ENCODE measurements around the gene PROSER2.

GRCh38 chr10:11793762-11794479 is 29.2 kb upstream of the PROSER2 start:
- TF ChIP-seq, protein P1, sequence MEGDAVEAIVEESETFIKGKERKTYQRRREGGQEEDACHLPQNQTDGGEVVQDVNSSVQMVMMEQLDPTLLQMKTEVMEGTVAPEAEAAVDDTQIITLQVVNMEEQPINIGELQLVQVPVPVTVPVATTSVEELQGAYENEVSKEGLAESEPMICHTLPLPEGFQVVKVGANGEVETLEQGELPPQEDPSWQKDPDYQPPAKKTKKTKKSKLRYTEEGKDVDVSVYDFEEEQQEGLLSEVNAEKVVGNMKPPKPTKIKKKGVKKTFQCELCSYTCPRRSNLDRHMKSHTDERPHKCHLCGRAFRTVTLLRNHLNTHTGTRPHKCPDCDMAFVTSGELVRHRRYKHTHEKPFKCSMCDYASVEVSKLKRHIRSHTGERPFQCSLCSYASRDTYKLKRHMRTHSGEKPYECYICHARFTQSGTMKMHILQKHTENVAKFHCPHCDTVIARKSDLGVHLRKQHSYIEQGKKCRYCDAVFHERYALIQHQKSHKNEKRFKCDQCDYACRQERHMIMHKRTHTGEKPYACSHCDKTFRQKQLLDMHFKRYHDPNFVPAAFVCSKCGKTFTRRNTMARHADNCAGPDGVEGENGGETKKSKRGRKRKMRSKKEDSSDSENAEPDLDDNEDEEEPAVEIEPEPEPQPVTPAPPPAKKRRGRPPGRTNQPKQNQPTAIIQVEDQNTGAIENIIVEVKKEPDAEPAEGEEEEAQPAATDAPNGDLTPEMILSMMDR (IDR thresholded peaks at IDR 0.05; ENCODE audit: low read depth, low read length, poor library complexity, severe bottlenecking) = no peak
- no peak for TF ChIP-seq EZH2phosphoT487 (IDR thresholded peaks at IDR 0.05; ENCODE audit: borderline replicate concordance, low read length)
